Endothelial cell of umbilical vein (primary cell): Measurements from ENCODE around the gene HCRT. TPM values are rescaled to one million over a fixed set of nuclear protein-coding genes. Genes with fewer than 3 reads are reported as not detected.

Source experiments
- BruUV-seq: library from RNA; stranded (reverse); fragments of 400-500 nt; replicated peaks from 2 replicates; lab custom pipeline; 2021; lab: Mats Ljungman, UMichigan
- CTCF ChIA-PET: fragments of 300-600, 350-600 bp; sonication (Branson Sonifier 250); formaldehyde crosslinking; loops from one replicate; lab custom pipeline; 2021; ENCODE audit warnings: antibody characterized with exemption, inconsistent platforms; lab: Charles Lee
- POLR2A ChIA-PET: fragments of 300-600, 350-600 bp; sonication (Branson Sonifier 250); formaldehyde crosslinking; loops from one replicate; lab custom pipeline; 2021; ENCODE audit warnings: antibody characterized with exemption, inconsistent platforms; lab: Charles Lee
- DNase-seq: peaks from one replicate; pipeline ENCODE4 v3.0.0-alpha.2; 2011; ENCODE audit warnings: low read depth, low spot score
- FAIRE-seq: peaks from 2 replicates; lab custom pipeline; 2011; peaks lifted over from hg19 to GRCh38; lab: Jason Lieb, UNC
- H2AFZ ChIP-seq: 2 replicates; pipeline ENCODE4 v1.6.0; 2012; ENCODE audit warnings: low read depth, low read length, control low read depth, inconsistent platforms
- H3K27ac ChIP-seq: 2 replicates; pipeline ENCODE4 v1.5.1; 2011; ENCODE audit warnings: low read depth, mild to moderate bottlenecking, control low read depth, low read length, moderate library complexity; ENCODE audit not compliant: insufficient read depth
- H3K27me3 ChIP-seq, 2 experiments: 2 replicates each; pipeline versions ENCODE4 v1.6.0 to v1.6.1; 2011; ENCODE audit warnings: low read length in 2 of 2, mixed read lengths in 1 of 2; ENCODE audit not compliant: control insufficient read depth in 2 of 2, insufficient read depth in 2 of 2
- H3K36me3 ChIP-seq, 2 experiments: 2 replicates in 1 of 2; 3 replicates in 1 of 2; pipeline ENCODE4 v1.5.1; 2011; ENCODE audit warnings: low read length in 2 of 2, mild to moderate bottlenecking in 1 of 2, moderate library complexity in 1 of 2; ENCODE audit not compliant: control insufficient read depth in 2 of 2, insufficient read depth in 2 of 2; ENCODE audit errors: extremely low read depth in 1 of 2
- H3K4me1 ChIP-seq: 3 replicates; pipeline ENCODE4 v1.5.1; 2011; ENCODE audit warnings: mild to moderate bottlenecking, low read length; ENCODE audit not compliant: control insufficient read depth, insufficient read depth; ENCODE audit errors: extremely low read depth
- H3K4me2 ChIP-seq: 2 replicates; pipeline ENCODE4 v1.6.1; 2011; ENCODE audit warnings: low read length, control low read depth, mixed read lengths; ENCODE audit not compliant: insufficient read depth
- H3K4me3 ChIP-seq, 3 experiments: fragments of 200-600 bp in 1 of 3; sonication (generic), shearing (Covaris generic) in 1 of 3; replicated peaks in 1 of 3; 2 replicates each; pipeline ENCODE4 v1.5.1; 2011 to 2016; ENCODE audit warnings: control low read depth in 3 of 3, low read length in 3 of 3, mild to moderate bottlenecking in 2 of 3, inconsistent platforms in 1 of 3, low read depth in 1 of 3, moderate library complexity in 1 of 3; ENCODE audit not compliant: insufficient read depth in 1 of 3
- H3K79me2 ChIP-seq: 2 replicates; pipeline ENCODE4 v1.6.0; 2012; ENCODE audit warnings: low read length, inconsistent platforms; ENCODE audit not compliant: control insufficient read depth, insufficient read depth
- H3K9ac ChIP-seq: replicated peaks from 2 replicates; pipeline ENCODE3; 2011; ENCODE audit warnings: low read length, control low read depth; ENCODE audit not compliant: insufficient read depth; ENCODE audit errors: extremely low read depth
- H3K9me1 ChIP-seq: replicated peaks from 3 replicates; pipeline ENCODE4 v1.6.0; 2011; ENCODE audit warnings: mild to moderate bottlenecking, low read length; ENCODE audit not compliant: control insufficient read depth, insufficient read depth; ENCODE audit errors: extremely low read depth
- H3K9me3 ChIP-seq: replicated peaks from 2 replicates; pipeline ENCODE4 v1.5.1; 2012; ENCODE audit warnings: low read length, inconsistent platforms; ENCODE audit not compliant: control insufficient read depth, insufficient read depth
- H4K20me1 ChIP-seq: replicated peaks from 2 replicates; pipeline ENCODE3; 2011; ENCODE audit warnings: mild to moderate bottlenecking, low read length; ENCODE audit not compliant: control insufficient read depth, insufficient read depth; ENCODE audit errors: extremely low read depth
- CTCF ChIP-seq, 2 donors: IDR thresholded peaks; 1 replicate in 1 of 2; 2 replicates in 1 of 2; pipeline ENCODE4 v1.5.1; 2011; ENCODE audit warnings: low read length in 2 of 2, mild to moderate bottlenecking in 2 of 2, moderate library complexity in 2 of 2, control low read depth in 1 of 2, inconsistent platforms in 1 of 2, low read depth in 1 of 2; ENCODE audit not compliant: insufficient read depth in 1 of 2; ENCODE audit errors: extremely low read depth in 1 of 2
- FOS ChIP-seq: IDR thresholded peaks from 2 replicates; pipeline ENCODE4 v1.6.1; 2011; ENCODE audit warnings: mild to moderate bottlenecking, low read length, moderate library complexity, borderline replicate concordance; ENCODE audit not compliant: insufficient read depth
- GATA2 ChIP-seq: IDR thresholded peaks from 2 replicates; pipeline ENCODE4 v1.7.0; 2011; ENCODE audit warnings: low read depth, mild to moderate bottlenecking, moderate library complexity, mixed read lengths, low read length; ENCODE audit not compliant: insufficient read length, insufficient read depth
- JUN ChIP-seq: IDR thresholded peaks from 2 replicates; pipeline ENCODE4 v1.6.1; 2011; ENCODE audit warnings: borderline replicate concordance, low read depth; ENCODE audit not compliant: insufficient read length, insufficient read depth
- MAX ChIP-seq: IDR thresholded peaks from 2 replicates; pipeline ENCODE4 v1.6.1; 2011; ENCODE audit not compliant: insufficient read depth, insufficient read length
- MYC ChIP-seq: IDR thresholded peaks from one replicate; pipeline ENCODE4 v1.6.1; 2011; ENCODE audit warnings: mild to moderate bottlenecking, low read depth, low read length
- POLR2A ChIP-seq: IDR thresholded peaks from 2 replicates; pipeline ENCODE4 v1.6.1; 2012; ENCODE audit warnings: low read depth, mild to moderate bottlenecking, control low read depth, low read length
- POLR2AphosphoS5 ChIP-seq: IDR thresholded peaks from 2 replicates; pipeline ENCODE4 v1.6.1; 2012; ENCODE audit warnings: low read depth, mild to moderate bottlenecking, control low read depth, low read length, moderate library complexity; ENCODE audit not compliant: insufficient read depth
- dilution Hi-C: fragments of 300-500 bp; cut with MboI; formaldehyde crosslinking; loops from one replicate; pipeline ENCODE4 v1.15.0; 2019; ENCODE audit warnings: low sequenced_read_pairs; ENCODE audit not compliant: extremely low pct_ligation_motif_present
- intact Hi-C: fragments of 100-400 bp; cut with micrococcal nuclease; formaldehyde crosslinking; loops from one replicate; pipeline ENCODE4 v1.10.0; 2022
- polyA plus RNA-seq, 4 experiments: library from polyadenylated mRNA; depleted of rRNA in 3 of 4; stranded (reverse) in 3 of 4; unstranded in 1 of 4; fragments of >200 nt; gene quantifications; 2 replicates each; pipeline versions ENCODE4 v1.2.1 to v1.2.3, GENCODE V29; 2011 to 2012; ENCODE audit warnings: missing spikeins in 1 of 4
- total RNA-seq: library from RNA; stranded (reverse); gene quantifications from 2 replicates; pipeline ENCODE4 v1.2.3, GENCODE V29; 2021

The HCRT gene
- total and polyA plus RNA-seq, 2 donors (not counting 3 experiments of a cell fraction or from before 2014, with no cell fraction given): not detected

GRCh38 chr17:42163696-42164407, 21.4 kb downstream of the HCRT start:
- Histone ChIP-seq H4K20me1 (no peaks in the 10 kb centered on the region), H2AFZ (no peak overlapping the region), H3K36me3 (no peaks in the 10 kb centered on the region), H3K4me1 (no peaks in the 10 kb centered on the region), H3K9me3 (no peaks in the 10 kb centered on the region), H3K9ac (no peak overlapping the region), H3K27ac (no peak overlapping the region), H3K27me3 (no peaks in the 10 kb centered on the region), H3K4me2 (no peak overlapping the region), H3K4me3 (no peak overlapping the region), H3K79me2 (no peaks in the 10 kb centered on the region), H3K9me1 (no peaks in the 10 kb centered on the region)
- POLR2A ChIA-PET: no interaction called here
- CTCF ChIA-PET: interaction anchor here (1.0 to 1.5 kb wide), 3 partner anchors 15 to 31 kb away, joined by 3 to 4 read pairs (median 3); partner anchors contain the start of gene GHDC
- FAIRE-seq (no peak), DNase-seq (no peak)
- intact Hi-C loops (no loop called here), dilution Hi-C loops (no loop called here)
- no TSS peak for BruUV-seq
- no peak for TF ChIP-seq POLR2A

GRCh38 chr17:42163113-42163512, 22.1 kb downstream of the HCRT start:
- intact Hi-C loops: no loop called here
- Histone ChIP-seq H3K36me3 (no peaks in the 10 kb centered on the region), H2AFZ (no peak overlapping the region), H3K9me1 (no peaks in the 10 kb centered on the region), H3K9ac (no peak overlapping the region), H3K4me3 (no peak overlapping the region), H3K79me2 (no peaks in the 10 kb centered on the region), H4K20me1 (no peaks in the 10 kb centered on the region), H3K9me3 (no peaks in the 10 kb centered on the region), H3K4me1 (no peaks in the 10 kb centered on the region), H3K27ac (no peak overlapping the region), H3K4me2 (no peak overlapping the region), H3K27me3 (no peaks in the 10 kb centered on the region)
- dilution Hi-C loops: no loop called here
- no peak for FAIRE-seq
- DNase-seq: no peak
- TF ChIP-seq MYC (no peak), GATA2 (no peak), CTCF (IDR thresholded peaks at IDR 0.05; ENCODE audit: extremely low read depth in 1 of 2, insufficient read depth in 1 of 2, low read depth in 1 of 2, low read length in 2 of 2) (peak; percentile 47 to 54), MAX (no peak), POLR2A (no peak), JUN (no peak), POLR2AphosphoS5 (no peak), FOS (no peak)
- no TSS peak for BruUV-seq
- ChIA-PET POLR2A (no interaction called here), CTCF (interaction anchor here (1.1 kb wide), 1 partner anchor 16 kb away, joined by 3 read pairs; no protein-coding TSS in a partner anchor)
